SKM-1 treated with dmso at 0.1 percent for 144 hours (cell line): ENCODE data around the gene CCDC15.
"Not testable (repeated sequence)": the region's sequence is repeated elsewhere in the genome, so short reads cannot be mapped to it uniquely, and the experiment has no call there.

ENCODE experiments used
- DNase-seq: peaks from one replicate; lab custom pipeline; 2025; ENCODE audit not compliant: unreplicated experiment; lab: John Stamatoyannopoulos, UW

CCDC15 gene

GRCh38 chr11:124942466-124943253, 11.3 kb upstream of the CCDC15 start:
- DNase-seq = no peak

- DNase-seq = no peak
These were observed 10.8 kb upstream of the CCDC15 start for GRCh38 chr11:124943254-124943616.

GRCh38 chr11:124943741-124944140, 10.3 kb upstream of the CCDC15 start:
- no peak for DNase-seq

GRCh38 chr11:124944565-124944964, 9.4 kb upstream of the CCDC15 start:
- DNase-seq = no peak

GRCh38 chr11:124945826-124946225, 8.2 kb upstream of the CCDC15 start:
- no peak for DNase-seq

GRCh38 chr11:124946735-124947141, 7.3 kb upstream of the CCDC15 start:
- no peak for DNase-seq

- no peak for DNase-seq
These were observed 3.2 kb upstream of the CCDC15 start for GRCh38 chr11:124950601-124951330.

- DNase-seq = no peak
These were observed 2.7 kb upstream of the CCDC15 start for GRCh38 chr11:124951341-124951740.

- no peak for DNase-seq
These were observed 571 bp downstream of the CCDC15 start for GRCh38 chr11:124954590-124954955.

- no peak for DNase-seq
These were observed 1.0 kb downstream of the CCDC15 start for GRCh38 chr11:124955035-124955434.

- peak; percentile 82 for DNase-seq
These were observed 8.1 kb downstream of the CCDC15 start for GRCh38 chr11:124961972-124962609.

GRCh38 chr11:124968197-124968596, 14.2 kb downstream of the CCDC15 start:
- not testable (repeated sequence) for DNase-seq

- peak; percentile 46 for DNase-seq
These were observed 16.9 kb downstream of the CCDC15 start for GRCh38 chr11:124970925-124971324.

- no peak for DNase-seq
These were observed 17.8 kb downstream of the CCDC15 start for GRCh38 chr11:124971810-124972209.

- no peak for DNase-seq
These were observed 22.5 kb downstream of the CCDC15 start for GRCh38 chr11:124976531-124976930.

- DNase-seq = no peak
These were observed 23.0 kb downstream of the CCDC15 start for GRCh38 chr11:124977006-124977405.

GRCh38 chr11:124978316-124978715, 24.3 kb downstream of the CCDC15 start:
- DNase-seq = no peak

GRCh38 chr11:124982043-124982442, 28.0 kb downstream of the CCDC15 start:
- DNase-seq = no peak

- no peak for DNase-seq
These were observed 29.9 kb downstream of the CCDC15 start for GRCh38 chr11:124983674-124984511.

- DNase-seq = no peak
These were observed 30.5 kb downstream of the CCDC15 start for GRCh38 chr11:124984512-124984854.

GRCh38 chr11:124987096-124987495, 33.1 kb downstream of the CCDC15 start:
- DNase-seq = no peak
